GM11168 (cell line): ENCODE results near the gene TMEM243.

Experiments
- in situ Hi-C: fragments of 300-500 bp; cut with MboI; formaldehyde crosslinking; loops from one replicate; pipeline ENCODE4 v1.12.0; 2022; ENCODE audit warnings: low sequenced_read_pairs; ENCODE audit not compliant: unreplicated experiment

Gene TMEM243

DNA sequence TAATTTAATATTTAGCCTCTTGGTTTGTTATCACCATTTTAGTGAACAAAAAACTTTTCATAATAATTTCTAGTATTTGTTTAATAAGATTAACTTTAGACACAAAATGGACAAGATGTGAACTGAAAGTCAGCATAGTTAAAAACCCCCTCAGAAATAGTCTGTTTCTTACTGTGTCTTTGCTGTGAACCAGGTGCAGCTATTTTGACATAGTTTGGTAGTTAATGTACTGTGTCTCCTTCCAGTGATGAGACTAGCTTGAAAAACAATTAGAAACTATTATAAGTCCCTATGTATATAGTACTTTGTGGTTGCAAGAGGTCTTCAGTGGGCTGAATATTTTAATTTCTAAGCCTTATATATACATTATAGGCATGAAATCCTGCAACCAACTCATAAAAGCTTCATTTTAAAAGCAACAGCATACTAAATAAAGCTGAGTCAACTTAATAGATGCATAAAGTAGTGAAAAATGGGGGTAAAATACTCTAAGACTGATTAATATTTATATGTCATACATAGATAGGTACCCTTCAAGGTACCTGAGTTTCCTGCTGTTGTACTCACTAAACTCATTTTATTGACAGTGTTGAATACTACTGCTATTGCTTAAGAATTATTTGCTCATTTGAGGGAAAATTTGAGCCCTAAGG is 48.1 kb downstream of the TMEM243 start:
- in situ Hi-C loops = no loop called here

DNA sequence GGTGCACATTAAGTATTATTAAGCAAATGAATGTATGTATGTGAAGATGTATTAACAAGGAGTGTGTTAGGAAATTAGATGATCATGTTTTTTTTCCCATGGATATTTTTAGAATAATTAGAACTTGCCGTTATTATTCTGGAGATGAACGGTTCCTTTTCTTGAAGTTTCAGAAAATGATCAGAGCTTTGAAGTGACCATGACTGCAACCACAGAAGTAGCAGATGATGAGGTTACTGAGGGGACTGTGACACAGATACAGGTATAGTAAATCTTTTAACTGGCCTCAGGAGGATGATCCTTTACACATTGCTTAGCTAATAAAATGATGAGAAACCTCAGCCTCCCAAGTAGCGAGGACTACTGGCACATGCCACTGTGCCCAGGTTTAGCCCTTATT is 48.7 kb downstream of the TMEM243 start:
- in situ Hi-C loops = no loop called here

DNA sequence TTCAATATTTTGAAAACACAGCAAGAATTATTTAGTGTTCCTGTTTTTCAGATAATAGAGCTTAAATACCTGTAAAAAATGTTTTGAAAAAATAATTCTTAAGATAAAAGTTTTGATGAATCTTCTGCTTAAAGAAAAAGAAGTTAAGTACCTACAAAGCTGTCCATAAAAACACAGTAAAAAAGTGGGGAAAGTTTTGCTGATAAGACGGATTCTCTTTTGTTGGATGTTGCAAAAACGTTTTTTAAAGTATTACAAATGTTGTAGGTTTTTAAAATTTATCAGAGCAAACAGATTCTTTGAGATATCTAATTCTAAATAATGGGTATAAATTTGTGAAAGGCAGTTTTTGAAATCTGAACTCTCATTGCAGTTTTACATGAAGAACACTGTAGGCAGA is 55.1 kb downstream of the TMEM243 start:
- in situ Hi-C loops = no loop called here

DNA sequence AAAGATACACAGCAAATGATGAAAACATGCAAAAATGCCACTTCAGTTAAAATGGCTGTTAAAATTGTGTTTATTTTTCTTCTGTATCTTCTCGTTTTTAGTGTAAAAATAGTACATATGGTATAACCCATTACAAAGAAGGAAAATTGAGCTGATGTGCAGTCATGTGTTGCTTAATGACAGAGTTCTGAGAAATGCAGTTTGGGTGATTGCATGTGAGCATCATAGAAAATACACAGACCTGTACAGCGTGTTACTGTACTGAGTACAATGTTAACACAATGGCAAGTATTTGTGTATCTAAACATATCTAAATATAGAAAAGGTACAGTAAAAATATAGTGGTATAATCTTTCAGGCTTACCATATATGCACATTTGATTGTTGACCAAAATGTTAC is 60.0 kb downstream of the TMEM243 start:
- in situ Hi-C loops = no loop called here

DNA sequence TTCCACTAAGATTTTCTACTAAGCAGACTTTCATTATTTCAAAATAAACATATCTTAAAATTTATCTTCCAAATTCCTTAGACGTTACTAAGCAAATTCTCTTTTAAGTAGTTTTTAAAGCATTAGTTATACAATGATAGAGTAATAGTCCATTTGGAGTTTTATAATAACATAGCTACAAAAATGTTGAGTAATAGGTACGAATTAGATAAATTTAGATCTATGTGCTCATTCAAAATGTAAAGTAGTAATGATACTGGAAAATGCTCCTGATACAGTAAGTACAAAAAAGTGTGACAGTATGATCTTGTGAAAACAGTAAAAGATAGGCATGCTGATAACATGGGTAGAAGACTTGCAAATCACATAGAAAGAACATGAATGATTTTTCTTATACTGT is 62.8 kb downstream of the TMEM243 start:
- in situ Hi-C loops = no loop called here

DNA sequence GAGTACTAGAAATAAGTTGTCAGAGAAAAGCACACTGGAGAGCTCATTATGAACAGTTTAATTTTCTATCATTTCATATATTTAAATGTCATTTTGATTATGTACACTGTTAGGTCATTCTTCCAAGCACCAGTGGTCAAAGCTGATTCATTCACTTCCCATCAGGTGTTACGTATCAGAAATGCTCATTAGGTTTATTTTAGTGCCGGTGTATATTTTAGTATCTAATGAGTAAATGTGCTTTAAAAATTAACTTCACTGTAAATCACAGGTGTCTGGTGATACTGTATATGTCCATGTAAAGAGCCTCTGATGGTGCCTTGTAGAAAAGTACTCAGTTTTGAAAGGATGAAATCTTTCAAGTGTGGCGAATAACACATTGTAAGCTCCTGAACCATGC is 63.7 kb downstream of the TMEM243 start:
- in situ Hi-C loops = no loop called here

DNA sequence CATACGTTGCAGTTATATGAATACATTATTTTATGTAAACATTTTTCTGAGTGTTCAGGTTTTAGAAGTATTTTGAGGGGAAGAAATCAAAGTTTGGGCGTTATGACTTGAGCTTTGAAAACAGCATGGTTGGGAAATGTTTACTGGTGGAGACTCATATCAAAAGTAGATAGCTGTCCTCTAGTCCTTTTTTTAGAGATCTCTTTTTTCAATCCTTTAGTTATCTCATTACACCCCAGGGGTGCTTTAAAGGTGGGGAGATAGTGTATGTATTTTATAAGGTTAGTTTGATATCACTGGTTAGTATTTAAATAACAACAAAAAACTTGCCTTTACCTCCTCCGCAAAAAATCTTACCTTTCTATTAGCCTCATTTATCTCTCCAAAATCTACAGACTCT is 65.0 kb downstream of the TMEM243 start:
- in situ Hi-C loops = no loop called here

DNA sequence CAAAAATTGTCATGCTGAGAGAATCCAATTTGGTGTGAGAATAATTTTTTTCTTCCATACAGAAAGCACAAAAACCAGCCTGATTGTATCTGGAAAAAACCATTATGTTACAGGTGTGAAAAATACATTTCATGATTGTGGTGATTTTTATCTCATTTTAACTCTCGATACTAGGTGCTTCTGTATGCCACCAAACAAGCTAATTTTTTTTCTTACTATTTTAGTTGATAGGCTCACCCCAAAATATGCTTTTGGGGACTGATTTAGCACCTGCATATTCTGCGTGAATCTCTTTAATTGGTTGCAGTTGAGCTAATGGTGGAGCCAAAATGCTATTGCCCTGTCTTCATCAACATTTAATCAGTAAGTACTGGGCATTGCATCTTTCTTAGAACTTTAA is 65.4 kb downstream of the TMEM243 start:
- in situ Hi-C loops = no loop called here

DNA sequence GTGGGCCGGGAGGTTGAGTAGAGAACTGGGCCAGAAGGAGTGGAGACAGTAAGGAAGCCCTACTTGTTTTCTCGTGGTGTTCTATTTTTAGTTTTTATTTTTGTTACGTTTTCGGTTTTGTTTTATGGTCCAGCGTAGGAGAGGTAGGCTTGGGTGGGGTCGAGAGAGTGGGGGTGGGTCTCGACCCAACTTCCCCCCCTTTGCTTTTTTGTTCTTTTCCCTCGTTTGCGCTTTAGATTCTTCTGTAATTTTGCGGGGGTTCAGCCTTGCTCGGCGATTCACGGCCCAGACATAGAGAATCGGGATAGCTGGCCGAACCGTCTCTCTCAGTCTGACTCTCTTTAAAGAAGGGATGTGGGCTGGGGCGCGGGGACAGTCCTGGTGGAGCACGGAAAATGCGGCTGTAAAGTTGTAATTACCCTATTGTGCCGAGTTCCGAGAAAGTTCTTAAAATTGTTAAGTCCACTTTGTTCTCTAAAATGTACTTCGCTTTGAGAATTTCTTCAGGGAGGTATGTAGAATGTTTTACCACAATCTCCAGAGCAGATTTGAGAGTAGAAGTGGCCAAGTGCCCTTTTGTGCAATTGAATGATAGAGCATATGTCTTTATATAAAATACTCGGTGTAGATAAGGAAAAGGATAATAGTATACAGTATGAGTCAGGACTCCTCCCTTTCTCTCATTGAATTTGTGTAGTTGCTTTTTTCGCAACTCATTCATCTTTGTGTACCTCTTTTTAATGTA is 66.5 kb downstream of the TMEM243 start:
- in situ Hi-C loops = no loop called here

DNA sequence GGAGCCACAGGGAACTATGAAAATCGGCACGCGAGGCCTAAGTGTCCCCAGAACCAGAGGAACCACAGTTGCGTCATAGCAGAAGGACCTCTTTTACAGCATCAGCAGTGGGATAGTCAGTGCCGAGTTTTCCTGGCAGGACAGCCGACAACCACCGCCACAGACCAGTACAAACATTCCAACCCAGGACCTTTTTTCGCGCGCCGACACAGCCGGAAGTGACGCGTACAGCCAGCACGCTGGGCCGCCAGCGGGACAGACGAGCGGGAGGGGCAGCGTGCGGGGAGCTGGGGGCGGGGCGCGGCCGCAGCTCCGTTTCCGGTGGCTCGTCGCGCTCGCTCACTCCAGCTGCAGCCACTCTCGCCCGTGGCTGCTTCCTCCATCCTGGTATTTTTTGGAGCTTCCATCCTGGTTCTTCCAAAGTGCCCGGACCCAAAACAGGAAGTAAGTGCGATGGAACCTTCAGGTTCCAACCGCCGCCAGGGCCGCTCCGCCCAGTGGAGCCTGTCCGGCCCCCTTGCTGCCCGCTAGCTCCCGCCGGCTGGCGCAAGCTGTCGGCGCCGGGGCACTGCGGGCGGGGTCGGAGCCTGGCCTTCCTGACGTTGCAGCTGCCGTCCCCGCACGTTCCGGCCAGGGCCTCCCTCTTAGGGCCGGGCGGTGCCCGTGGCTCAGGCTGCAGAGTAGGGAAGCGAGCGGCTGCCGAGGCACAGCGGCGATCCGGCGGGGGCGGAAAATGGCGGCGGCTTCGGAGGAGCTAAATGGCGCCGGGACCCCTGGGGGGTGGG is 67.2 kb downstream of the TMEM243 start, which contains the start of gene DMTF1:
DMTF1 (plus strand) TSS at position 342 of the 785 bp plus-strand sequence. CDS start 12,489 bp downstream, outside the sequence.
- in situ Hi-C loops = no loop called here

DNA sequence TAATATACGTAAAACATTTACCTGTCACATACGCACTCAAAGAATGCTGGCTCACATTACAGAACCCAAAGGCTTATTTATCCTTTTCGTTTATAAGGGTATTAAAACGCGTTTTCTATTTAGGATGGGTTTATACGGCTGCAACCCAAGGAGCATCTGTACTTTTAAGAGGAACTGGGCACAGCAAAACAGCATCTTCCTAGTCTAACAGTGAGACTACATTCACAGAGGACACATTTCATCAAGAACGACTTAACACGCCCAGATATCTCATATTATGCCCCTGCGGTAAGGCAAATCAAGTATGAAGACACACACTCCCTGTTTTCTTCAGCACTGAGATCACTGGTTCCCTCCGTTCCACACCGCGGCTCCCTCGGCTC is 67.8 kb downstream of the TMEM243 start:
- in situ Hi-C loops = no loop called here

DNA sequence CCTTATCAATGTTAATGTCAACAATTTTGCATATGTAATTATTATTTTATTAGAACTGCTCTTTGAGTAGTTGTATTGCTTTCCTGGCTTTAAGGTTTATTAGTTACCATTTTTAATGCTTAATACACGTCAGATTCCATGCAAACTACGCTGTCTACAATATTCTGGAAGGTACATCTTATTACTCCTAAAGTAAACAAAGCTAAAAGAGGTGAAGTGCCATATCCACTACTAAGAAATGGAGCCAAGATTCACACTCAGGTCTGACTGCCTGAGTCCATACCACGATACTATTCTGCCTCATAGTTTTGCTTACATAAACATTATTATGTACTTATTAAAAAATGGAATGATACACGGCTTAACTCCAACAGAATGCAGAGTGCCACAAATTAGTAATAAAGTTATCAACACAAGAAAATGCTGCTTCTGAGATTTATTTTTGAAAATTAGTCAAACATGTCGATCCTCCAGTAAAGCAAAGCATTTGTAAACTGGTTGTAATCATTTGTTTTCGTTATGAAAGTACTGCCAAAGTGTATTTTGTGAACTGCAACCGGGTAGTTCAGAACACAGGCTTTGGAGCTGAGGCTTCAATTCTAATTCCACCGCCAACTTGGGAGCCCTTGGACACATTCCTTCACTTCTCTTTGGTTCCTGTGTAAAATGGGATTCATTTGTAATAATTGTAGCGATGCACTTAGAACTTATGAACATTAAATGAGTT is 68.4 kb downstream of the TMEM243 start:
- in situ Hi-C loops = no loop called here

DNA sequence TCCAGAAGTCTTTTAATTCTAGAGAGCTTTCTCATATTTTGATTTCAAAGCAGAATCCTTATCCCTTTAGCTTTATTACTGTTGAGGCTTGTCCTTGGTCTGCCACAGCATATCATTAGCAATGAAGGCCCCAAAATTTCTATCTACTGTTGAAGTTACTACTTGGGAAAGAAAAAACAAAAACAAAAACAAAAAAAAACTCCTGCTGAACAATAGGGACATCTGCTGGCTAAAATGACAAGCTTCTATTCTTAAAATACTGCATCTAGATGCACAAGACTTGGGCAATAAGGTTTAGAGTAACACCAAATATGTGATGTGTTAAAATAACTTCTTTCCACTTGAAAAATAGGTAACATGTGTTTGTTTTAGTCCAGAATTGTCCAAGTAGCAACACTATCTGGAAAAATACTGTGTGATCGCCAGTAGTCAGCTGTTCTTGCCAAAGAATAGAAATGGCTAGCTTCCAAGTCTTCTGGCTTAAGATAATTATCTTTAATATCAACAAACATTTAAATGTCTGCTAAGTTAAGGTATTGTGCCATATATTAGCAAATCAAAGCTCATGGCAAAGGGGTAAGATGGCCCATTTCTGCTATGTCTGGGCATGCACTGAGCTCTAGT is 71.1 kb downstream of the TMEM243 start:
- in situ Hi-C loops = loop anchor here (5.0 kb wide), 1 partner anchor 211 kb away; no protein-coding TSS in a partner anchor

DNA sequence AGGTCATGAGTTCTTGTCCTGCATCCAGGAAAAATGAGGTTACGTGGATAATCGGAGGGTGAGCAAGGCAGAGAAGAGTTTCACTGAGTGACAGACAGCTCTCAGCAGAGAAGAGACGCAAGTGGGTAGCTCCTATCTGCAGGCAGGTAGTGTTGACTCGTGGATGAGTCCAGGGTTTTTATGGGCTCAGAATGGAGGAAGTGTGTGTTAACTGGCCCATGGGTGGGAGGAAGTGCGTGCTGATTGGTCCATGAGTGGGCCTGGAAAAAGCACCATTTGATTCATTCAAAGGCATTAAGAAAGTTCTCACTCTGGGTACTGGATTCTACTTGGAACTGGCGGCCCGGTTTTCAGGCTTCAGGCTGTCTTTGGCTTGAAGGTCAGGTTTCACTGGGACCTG is 72.0 kb downstream of the TMEM243 start:
- in situ Hi-C loops = loop anchor here (5.0 kb wide), 1 partner anchor 210 kb away; no protein-coding TSS in a partner anchor

DNA sequence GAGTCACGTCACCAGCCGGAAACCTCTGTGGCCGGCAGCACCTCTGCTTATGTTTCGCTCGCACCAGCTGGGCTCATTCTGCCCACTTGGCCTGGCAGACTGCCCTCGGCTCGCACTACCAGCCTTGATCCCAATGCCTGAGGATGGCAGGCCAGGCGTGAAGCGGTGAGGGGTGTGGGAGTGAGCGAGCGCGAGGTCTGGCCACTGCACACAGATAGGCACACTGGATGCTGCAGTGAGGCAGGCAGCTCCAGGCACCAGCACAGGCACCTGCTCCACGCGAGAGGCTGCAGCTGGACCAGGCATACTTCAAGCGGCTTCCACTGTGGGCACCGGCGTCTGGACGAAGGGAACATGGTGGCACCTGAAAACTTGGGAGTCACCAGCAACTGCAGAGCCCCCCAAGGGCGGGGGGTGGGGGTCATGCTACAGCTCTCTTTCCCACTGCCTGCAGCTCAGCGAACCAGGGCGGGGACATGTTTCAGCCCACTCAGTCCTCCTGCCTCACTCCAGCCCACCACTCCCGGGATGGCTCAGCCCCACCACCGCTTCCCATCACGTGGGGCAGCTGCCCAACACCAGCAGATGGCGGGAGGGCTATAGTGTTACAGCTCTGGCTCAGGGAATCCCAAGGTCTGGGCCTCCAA is 72.7 kb downstream of the TMEM243 start:
- in situ Hi-C loops = loop anchor here (5.0 kb wide), 1 partner anchor 210 kb away; no protein-coding TSS in a partner anchor
